ENCODE measurements around the gene DNM3.
"Not testable (repeated sequence)": the region's sequence is repeated elsewhere in the genome, so short reads cannot be mapped to it uniquely, and the experiment has no call there.

Gene DNM3

GRCh38 chr1:172298141-172298540 lies 456.8 kb downstream of the DNM3 start:
- DNase-seq, result no peak

- DNase-seq, result no peak
Measured at GRCh38 chr1:172298911-172299310, 457.6 kb downstream of the DNM3 start.

- no peak for DNase-seq
Measured at GRCh38 chr1:172299515-172299914, 458.2 kb downstream of the DNM3 start.

- not testable (repeated sequence) for DNase-seq
Measured at GRCh38 chr1:172307508-172307907, 466.2 kb downstream of the DNM3 start.

- DNase-seq, result no peak
Measured at GRCh38 chr1:172308142-172308541, 466.8 kb downstream of the DNM3 start.

- DNase-seq, result no peak
Measured at GRCh38 chr1:172308577-172308976, 467.3 kb downstream of the DNM3 start.

GRCh38 chr1:172320733-172321132 lies 479.4 kb downstream of the DNM3 start:
- no peak for DNase-seq

GRCh38 chr1:172321451-172321850 lies 480.2 kb downstream of the DNM3 start:
- no peak for DNase-seq

- no peak for DNase-seq
Measured at GRCh38 chr1:172322219-172323061, 481.1 kb downstream of the DNM3 start.

- DNase-seq, result no peak
Measured at GRCh38 chr1:172323686-172324085, 482.4 kb downstream of the DNM3 start.

- no peak for DNase-seq
Measured at GRCh38 chr1:172324086-172324485, 482.8 kb downstream of the DNM3 start.

- DNase-seq, result no peak
Measured at GRCh38 chr1:172324761-172325160, 483.5 kb downstream of the DNM3 start.

- DNase-seq, result no peak
Measured at GRCh38 chr1:172325531-172325930, 484.2 kb downstream of the DNM3 start.

GRCh38 chr1:172326136-172326535 lies 484.8 kb downstream of the DNM3 start:
- no peak for DNase-seq

- DNase-seq, result no peak
Measured at GRCh38 chr1:172328266-172328665, 487.0 kb downstream of the DNM3 start.

- no peak for DNase-seq
Measured at GRCh38 chr1:172332230-172332629, 490.9 kb downstream of the DNM3 start.

- DNase-seq, result no peak
Measured at GRCh38 chr1:172335377-172335776, 494.1 kb downstream of the DNM3 start.

GRCh38 chr1:172338295-172338735 lies 497.0 kb downstream of the DNM3 start:
- DNase-seq, result no peak

GRCh38 chr1:172339842-172340241 lies 498.5 kb downstream of the DNM3 start:
- no peak for DNase-seq

- DNase-seq, result no peak
Measured at GRCh38 chr1:172340520-172340919, 499.2 kb downstream of the DNM3 start.

GRCh38 chr1:172341697-172342096 lies 500.4 kb downstream of the DNM3 start:
- DNase-seq, result no peak

- no peak for DNase-seq
Measured at GRCh38 chr1:172342584-172343239, 501.4 kb downstream of the DNM3 start.

GRCh38 chr1:172343240-172344160 lies 502.2 kb downstream of the DNM3 start:
- no peak for DNase-seq
